ENCODE results near the gene ZCCHC18. TPM values are rescaled to one million over a fixed set of nuclear protein-coding genes. Genes with fewer than 3 reads are reported as not detected.

Gene ZCCHC18
- total and polyA plus RNA-seq, 2 of the 4 experiments (the other 2 are of a cell fraction): 0.36 to 1.5 TPM

DNA sequence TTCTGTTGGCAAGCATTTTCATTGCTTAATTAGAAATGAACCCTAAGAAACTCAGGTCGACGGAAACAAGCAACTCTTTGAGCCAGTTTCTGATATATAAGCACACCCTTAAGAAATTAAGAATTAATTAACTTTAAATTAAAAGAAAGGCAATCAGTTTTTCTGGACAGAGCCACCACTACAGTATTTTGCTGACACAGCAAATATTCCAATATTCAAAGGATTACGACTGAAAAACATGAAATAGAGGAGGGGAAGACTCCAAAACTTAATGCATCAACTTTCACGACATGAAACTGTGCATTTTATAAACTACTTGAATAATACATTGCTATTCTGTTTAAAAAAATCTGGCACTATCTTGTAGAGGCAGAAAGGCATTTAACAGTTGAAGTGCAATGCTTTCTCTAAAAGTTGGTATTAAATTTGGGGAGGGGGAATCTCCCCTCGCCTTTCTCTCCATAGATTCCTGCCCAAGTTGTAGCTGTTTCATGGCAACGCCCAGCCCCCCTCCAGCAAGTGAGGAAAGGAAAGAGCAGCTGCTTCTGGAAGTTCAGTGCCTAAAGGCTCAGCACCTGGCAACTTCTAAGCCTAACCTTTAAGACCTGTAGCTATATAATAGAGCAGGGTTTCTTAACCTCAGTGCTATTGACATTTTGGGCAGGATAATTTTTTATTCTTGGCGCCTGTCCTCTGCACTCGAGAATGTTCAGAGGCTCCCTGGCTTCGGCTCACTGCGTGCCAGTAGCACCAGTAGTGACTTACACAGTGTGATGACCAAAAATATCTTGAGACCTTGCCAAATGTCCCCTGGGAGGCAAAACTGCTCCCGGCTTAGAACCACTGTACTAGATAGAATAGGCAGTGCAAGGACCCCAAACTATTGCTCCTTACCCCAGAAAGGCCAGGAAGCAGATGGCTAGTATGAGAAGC lies 6.7 kb upstream of the ZCCHC18 start:
- no peak overlapping the region for H2AK5ac ChIP-seq (ENCODE audit: low read depth, low read length)
- no peak overlapping the region for H3K9ac ChIP-seq (ENCODE audit: low read depth, low read length)
- ChIA-PET CTCF (no interaction called here), POLR2A (ENCODE audit: unreplicated experiment) (no interaction called here)
- no peak overlapping the region for H2BK120ac ChIP-seq (ENCODE audit: low read depth, low read length)
- no peak overlapping the region for H3K4me2 ChIP-seq (ENCODE audit: low read depth, low read length)
- H3K14ac ChIP-seq (replicated peaks; ENCODE audit: low read depth, low read length): no peak overlapping the region
- no peak overlapping the region for H4K5ac ChIP-seq (ENCODE audit: low read depth, low read length)
- no peak overlapping the region for H3K4me3 ChIP-seq (ENCODE audit: insufficient read depth, low read depth, low read length)
- no peaks in the 10 kb centered on the region for H4K20me1 ChIP-seq (ENCODE audit: insufficient read depth, low read length)
- no peaks in the 10 kb centered on the region for H3K79me1 ChIP-seq (ENCODE audit: low read depth in 1 of 2, low read length in 2 of 2)
- H4K8ac ChIP-seq (ENCODE audit: low read depth in 2 of 2, low read length in 2 of 2): no peak overlapping the region
- no peaks in the 10 kb centered on the region for H3K4me1 ChIP-seq (ENCODE audit: control insufficient read depth, insufficient read depth, low read length)
- H3K56ac ChIP-seq (ENCODE audit: extremely low read depth, insufficient read depth, low read length): no peak overlapping the region
- TF ChIP-seq MAFK (IDR thresholded peaks at IDR 0.05; ENCODE audit: low read depth, low read length) (peak; percentile 99), CHD1 (IDR thresholded peaks at IDR 0.05; ENCODE audit: low read depth, low read length) (no peak)
- H3K23ac ChIP-seq (ENCODE audit: low read depth, low read length): no peak overlapping the region
- H3K9me1 ChIP-seq (ENCODE audit: insufficient read depth, low read length): no peaks in the 10 kb centered on the region; the same call in 1 of the 2 replicates
- intact Hi-C loops (cut with micrococcal nuclease) (no loop called here), in situ Hi-C loops (cut with MboI; ENCODE audit: low sequenced_read_pairs) (loop anchor here (25.0 kb wide), 1 partner anchor 268 kb away; the partner anchor contains the start of gene RAB9B), dilution Hi-C loops (cut with HindIII; ENCODE audit: low sequenced_read_pairs, unreplicated experiment) (no loop called here)
- no peak overlapping the region for H2BK5ac ChIP-seq (ENCODE audit: low read depth, low read length, poor library complexity, severe bottlenecking)
- WGBS, 2 experiments (ENCODE audit: extremely low coverage in 2 of 2, insufficient read length in 1 of 2): no CpG with 5 or more reads among the region's 11 CpGs
- no peak overlapping the region for H2BK20ac ChIP-seq (ENCODE audit: low read depth, low read length)
- ATAC-seq (ENCODE audit: low read depth) (no peak), DNase-seq (no peak)
- no peak overlapping the region for H4K91ac ChIP-seq (ENCODE audit: insufficient read depth, low read depth, low read length)
- no peak overlapping the region for H2AFZ ChIP-seq (replicated peaks; ENCODE audit: low read length, poor library complexity)
- peaks cover 9% of the 10 kb centered on the region; the same call in 1 of the 2 replicates for H3K27me3 ChIP-seq (ENCODE audit: control insufficient read depth, insufficient read depth, low read length)
- H2BK15ac ChIP-seq (ENCODE audit: low read depth, low read length): no peak overlapping the region
- BruUV-seq (replicated peaks): no TSS peak
- H2AK9ac ChIP-seq (replicated peaks; ENCODE audit: low read depth, low read length, poor library complexity): no peak overlapping the region
- H3K36me3 ChIP-seq (ENCODE audit: control insufficient read depth, insufficient read depth, low read length): no peaks in the 10 kb centered on the region
- H3K18ac ChIP-seq (ENCODE audit: low read depth, low read length): no peak overlapping the region
- no peak overlapping the region for H3K27ac ChIP-seq (ENCODE audit: insufficient read depth, low read length)
- no peak overlapping the region for H3K4ac ChIP-seq (ENCODE audit: low read depth, low read length)
- no peaks in the 10 kb centered on the region for H3K9me3 ChIP-seq (ENCODE audit: control insufficient read depth, insufficient read depth, low read length)
